Measurements from ENCODE around the gene NDUFB8.

GRCh38 chr10:100551196-100551595 lies 21.5 kb upstream of the NDUFB8 start:
- TF ChIP-seq CTCF (IDR thresholded peaks at IDR 0.05) (no peak), POLR2A (IDR thresholded peaks at IDR 0.05) (no peak)
